HPDE6-E6E7 (cell line): Measurements from ENCODE around the gene LILRA6.

Experiments
- DNase-seq: peaks from one replicate; pipeline ENCODE4 v3.0.0; 2011; ENCODE audit warnings: missing footprints; ENCODE audit errors: extremely low spot score

The LILRA6 gene

DNA sequence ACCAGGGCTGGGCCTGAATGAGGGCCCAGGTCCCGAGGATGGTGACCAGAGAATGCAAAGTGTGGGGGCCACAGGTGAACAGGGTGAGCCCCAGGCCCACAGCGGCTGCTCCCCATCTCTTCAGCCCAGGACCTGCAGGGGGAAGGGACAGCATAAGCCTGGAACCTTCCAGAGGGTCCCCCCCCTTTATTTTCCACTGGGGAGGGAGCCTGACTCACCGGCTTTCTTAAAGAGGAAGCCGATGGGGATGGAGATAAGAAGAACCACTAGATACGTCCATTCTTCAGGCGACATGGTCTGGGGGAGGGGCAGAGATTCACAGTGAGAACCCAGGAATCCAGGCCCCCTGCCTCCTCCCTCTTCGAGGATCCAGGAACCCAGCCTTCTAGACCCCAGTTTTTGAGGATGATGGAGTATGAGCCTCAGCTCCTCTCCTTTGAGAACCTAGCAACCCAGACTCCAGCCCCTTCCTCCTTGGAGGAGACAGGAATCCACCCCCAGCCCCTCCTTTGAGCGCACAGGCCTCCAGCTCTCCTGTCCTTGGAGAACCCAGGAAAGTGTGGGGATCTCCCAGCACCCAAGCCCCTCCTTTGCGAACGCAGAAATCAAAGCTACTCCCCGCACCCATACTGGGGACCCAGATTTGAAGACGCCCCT lies 54.2 kb downstream of the LILRA6 start:
- no peak for DNase-seq

DNA sequence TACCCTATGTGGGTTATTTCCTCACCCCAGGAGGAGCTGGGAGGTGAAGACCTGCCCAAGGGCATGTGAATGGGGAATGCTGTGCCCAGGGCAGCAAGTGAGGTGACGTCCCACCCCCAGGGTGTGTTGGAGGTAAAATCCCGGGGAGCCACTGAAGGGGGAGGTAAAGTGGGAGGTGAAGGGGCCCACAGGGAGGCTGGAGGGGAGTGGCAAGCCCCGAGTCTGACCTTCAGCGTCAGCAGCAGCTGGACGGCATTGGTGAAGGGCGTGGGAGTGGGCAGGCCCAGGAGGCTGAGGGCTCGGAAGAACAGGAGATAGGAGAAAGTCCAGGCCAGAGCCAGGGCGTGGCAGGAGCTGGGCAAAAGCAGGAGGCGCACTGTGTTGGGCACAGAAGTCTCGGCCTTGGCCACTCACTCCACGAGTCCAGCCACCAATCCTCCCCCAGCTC lies 55.6 kb downstream of the LILRA6 start:
- DNase-seq: no peak
